ENCODE data around the gene TNS2. TPM values are rescaled to one million over a fixed set of nuclear protein-coding genes. Genes with fewer than 3 reads are reported as not detected.

TNS2 gene
- total and polyA plus RNA-seq, 2 donors (not counting 1 experiment from before 2014, with no cell fraction given): 0.60 to 1.3 TPM

- no peak overlapping the region for H3K4me2 ChIP-seq (replicated peaks; ENCODE audit: low read depth, low read length, poor library complexity, severe bottlenecking)
- no peak overlapping the region for H3K27ac ChIP-seq (ENCODE audit: low read length in 2 of 2)
- ChIA-PET POLR2A (interaction anchor here (0.5 to 0.6 kb wide), 3 partner anchors 120 to 697 kb away, joined by 3 to 11 read pairs (median 3); partner anchors contain the start of genes CSAD, ITGB7 and ZNF740), CTCF (interaction anchor here (0.8 to 14.1 kb wide), 2 partner anchors 12 to 38 kb away, joined by 4 to 344 read pairs; partner anchors contain the start of genes IGFBP6 and SOAT2)
- ATAC-seq (ENCODE audit: low read depth) (no peak), DNase-seq (no peak)
- Mint-ChIP-seq H3K4me3 (no peak overlapping the region), H3K27ac (no peak overlapping the region), H3K4me1 (peaks cover under 1% of the 10 kb centered on the region), H3K9me3 (ENCODE audit: insufficient read depth) (no peaks in the 10 kb centered on the region), H3K27me3 (no peaks in the 10 kb centered on the region)
- peaks cover 10% of the 10 kb centered on the region for H4K20me1 ChIP-seq (ENCODE audit: control insufficient read depth, insufficient read depth, low read length, poor library complexity, severe bottlenecking)
- no peaks in the 10 kb centered on the region for H3K79me2 ChIP-seq (ENCODE audit: control insufficient read depth, insufficient read depth, low read length)
- WGBS (ENCODE audit: insufficient coverage): 87% methylated on average over 14 of the region's 17 CpGs
- no peaks in the 10 kb centered on the region for H3K4me1 ChIP-seq (ENCODE audit: control insufficient read depth in 2 of 2, insufficient read depth in 2 of 2, low read length in 2 of 2)
- peaks cover 0 to 3% (median 0%) of the 10 kb centered on the region in 3 donors for H3K9me3 ChIP-seq (ENCODE audit: control extremely low read depth in 1 of 3, control insufficient read depth in 2 of 3, insufficient read depth in 1 of 3, low read length in 2 of 3)
- TF ChIP-seq CTCF (IDR thresholded peaks at IDR 0.05): no peak
- no peak for TF ChIP-seq EZH2 (IDR thresholded peaks at IDR 0.05; ENCODE audit: borderline replicate concordance, insufficient read depth, low read depth, low read length, poor library complexity, severe bottlenecking)
- H3K4me3 ChIP-seq (ENCODE audit: control extremely low read depth in 1 of 5, extremely low read depth in 1 of 5, insufficient read depth in 1 of 5, low read depth in 2 of 5, low read length in 4 of 5): no peak overlapping the region
- H3K9ac ChIP-seq (ENCODE audit: low read length): no peak overlapping the region
- H3K36me3 ChIP-seq (replicated peaks in 1 of 2; ENCODE audit: control extremely low read depth in 1 of 2, control insufficient read depth in 1 of 2, extremely low read depth in 1 of 2, insufficient read depth in 2 of 2, low read length in 1 of 2): peaks cover 0 to 15% of the 10 kb centered on the region in 2 experiments
- intact Hi-C loops (cut with micrococcal nuclease): no loop called here
- no peak overlapping the region for H2AFZ ChIP-seq (ENCODE audit: insufficient read depth, low read depth, low read length, poor library complexity, severe bottlenecking)
- H3K27me3 ChIP-seq (replicated peaks in 1 of 4; ENCODE audit: control extremely low read depth in 1 of 4, control insufficient read depth in 3 of 4, insufficient read depth in 4 of 4, low read length in 3 of 4): peaks cover 0 to 10% (median 0%) of the 10 kb centered on the region in 4 experiments
Measured at GRCh38 chr12:53060064-53060720, 10.3 kb downstream of the TNS2 start.

GRCh38 chr12:53060721-53061276 is 10.9 kb downstream of the TNS2 start:
- no peaks in the 10 kb centered on the region for H3K4me1 ChIP-seq (ENCODE audit: control insufficient read depth in 2 of 2, insufficient read depth in 2 of 2, low read length in 2 of 2)
- no peak overlapping the region for H3K4me2 ChIP-seq (replicated peaks; ENCODE audit: low read depth, low read length, poor library complexity, severe bottlenecking)
- TF ChIP-seq CTCF (IDR thresholded peaks at IDR 0.05) (no peak), EZH2 (IDR thresholded peaks at IDR 0.05; ENCODE audit: borderline replicate concordance, insufficient read depth, low read depth, low read length, poor library complexity, severe bottlenecking) (no peak)
- peaks cover 0 to 10% (median 0%) of the 10 kb centered on the region in 4 experiments for H3K27me3 ChIP-seq (replicated peaks in 1 of 4; ENCODE audit: control extremely low read depth in 1 of 4, control insufficient read depth in 3 of 4, insufficient read depth in 4 of 4, low read length in 3 of 4)
- no peak overlapping the region for H3K4me3 ChIP-seq (ENCODE audit: control extremely low read depth in 1 of 5, extremely low read depth in 1 of 5, insufficient read depth in 1 of 5, low read depth in 2 of 5, low read length in 4 of 5)
- no peaks in the 10 kb centered on the region for H3K79me2 ChIP-seq (ENCODE audit: control insufficient read depth, insufficient read depth, low read length)
- H3K36me3 ChIP-seq (replicated peaks in 1 of 2; ENCODE audit: control extremely low read depth in 1 of 2, control insufficient read depth in 1 of 2, extremely low read depth in 1 of 2, insufficient read depth in 2 of 2, low read length in 1 of 2): peaks cover 0 to 20% of the 10 kb centered on the region in 2 experiments
- Mint-ChIP-seq H3K4me3 (no peak overlapping the region), H3K27me3 (no peaks in the 10 kb centered on the region), H3K4me1 (no peaks in the 10 kb centered on the region), H3K9me3 (ENCODE audit: insufficient read depth) (no peaks in the 10 kb centered on the region), H3K27ac (no peak overlapping the region)
- ChIA-PET POLR2A (interaction anchor here (0.6 kb wide), 1 partner anchor 146 kb away, joined by 3 read pairs; the partner anchor contains the start of gene ITGB7), CTCF (interaction anchor here (0.6 to 14.1 kb wide), 2 partner anchors 37 to 44 kb away, joined by 3 to 344 read pairs; partner anchors contain the start of genes IGFBP6 and SOAT2)
- no peak overlapping the region for H3K27ac ChIP-seq (ENCODE audit: low read length in 2 of 2)
- ATAC-seq (ENCODE audit: low read depth): no peak
- peaks cover 0 to 3% (median 0%) of the 10 kb centered on the region in 3 donors for H3K9me3 ChIP-seq (ENCODE audit: control extremely low read depth in 1 of 3, control insufficient read depth in 2 of 3, insufficient read depth in 1 of 3, low read length in 2 of 3)
- intact Hi-C loops (cut with micrococcal nuclease): no loop called here
- H2AFZ ChIP-seq (ENCODE audit: insufficient read depth, low read depth, low read length, poor library complexity, severe bottlenecking): no peak overlapping the region
- H3K9ac ChIP-seq (ENCODE audit: low read length): no peak overlapping the region
- DNase-seq: no peak
- WGBS (ENCODE audit: insufficient coverage): 71% methylated on average over 14 of the region's 18 CpGs
- peaks cover 16% of the 10 kb centered on the region for H4K20me1 ChIP-seq (ENCODE audit: control insufficient read depth, insufficient read depth, low read length, poor library complexity, severe bottlenecking)
